LNCaP clone FGC (cell line): ENCODE results near the gene ME1.
A peak's percentile ranks its signal among the peaks of the same experiment; 100 is the strongest.

Experiments used
- DNase-seq: peaks from one replicate; pipeline ENCODE4 v3.0.0-alpha.2; 2011; ENCODE audit warnings: low read depth
- H3K4me3 ChIP-seq: 2 replicates; pipeline ENCODE4 v1.5.1; 2011; ENCODE audit warnings: mild to moderate bottlenecking, low read depth, low read length, control low read depth
- TF ChIP-seq, protein P1 (sequence below): IDR thresholded peaks from 2 replicates; pipeline ENCODE4 v1.5.1; 2012; ENCODE audit warnings: mild to moderate bottlenecking; ENCODE audit not compliant: control insufficient read depth, insufficient read depth; ENCODE audit errors: extremely low read depth

Gene ME1

DNA sequence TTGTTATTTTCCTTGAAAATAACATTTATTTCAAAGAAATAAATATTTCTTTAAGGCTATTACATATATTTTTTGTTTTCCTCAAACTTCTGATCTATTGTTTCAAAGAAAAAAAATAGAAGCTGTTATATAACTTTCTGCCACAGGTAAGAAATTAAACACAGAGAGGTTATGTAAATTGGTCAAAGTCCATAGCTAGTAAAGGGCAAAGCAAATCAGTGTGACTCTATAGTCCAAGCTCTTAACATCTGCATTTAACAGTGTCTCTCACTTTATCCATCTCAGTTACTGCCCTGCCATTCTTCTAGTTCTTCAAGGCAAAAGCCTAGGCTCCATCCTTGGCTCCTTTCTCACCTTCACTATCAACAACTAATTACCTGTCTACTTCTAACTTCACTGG, 180.6 kb downstream of the ME1 start:
- TF ChIP-seq, protein P1, sequence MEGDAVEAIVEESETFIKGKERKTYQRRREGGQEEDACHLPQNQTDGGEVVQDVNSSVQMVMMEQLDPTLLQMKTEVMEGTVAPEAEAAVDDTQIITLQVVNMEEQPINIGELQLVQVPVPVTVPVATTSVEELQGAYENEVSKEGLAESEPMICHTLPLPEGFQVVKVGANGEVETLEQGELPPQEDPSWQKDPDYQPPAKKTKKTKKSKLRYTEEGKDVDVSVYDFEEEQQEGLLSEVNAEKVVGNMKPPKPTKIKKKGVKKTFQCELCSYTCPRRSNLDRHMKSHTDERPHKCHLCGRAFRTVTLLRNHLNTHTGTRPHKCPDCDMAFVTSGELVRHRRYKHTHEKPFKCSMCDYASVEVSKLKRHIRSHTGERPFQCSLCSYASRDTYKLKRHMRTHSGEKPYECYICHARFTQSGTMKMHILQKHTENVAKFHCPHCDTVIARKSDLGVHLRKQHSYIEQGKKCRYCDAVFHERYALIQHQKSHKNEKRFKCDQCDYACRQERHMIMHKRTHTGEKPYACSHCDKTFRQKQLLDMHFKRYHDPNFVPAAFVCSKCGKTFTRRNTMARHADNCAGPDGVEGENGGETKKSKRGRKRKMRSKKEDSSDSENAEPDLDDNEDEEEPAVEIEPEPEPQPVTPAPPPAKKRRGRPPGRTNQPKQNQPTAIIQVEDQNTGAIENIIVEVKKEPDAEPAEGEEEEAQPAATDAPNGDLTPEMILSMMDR: no peak
- no peak overlapping the region for H3K4me3 ChIP-seq
- DNase-seq: no peak

GRCh38 chr6:83247471-83247870, 183.4 kb downstream of the ME1 start:
- no peak overlapping the region for H3K4me3 ChIP-seq
- no peak for DNase-seq
- TF ChIP-seq, protein P1: no peak

DNA sequence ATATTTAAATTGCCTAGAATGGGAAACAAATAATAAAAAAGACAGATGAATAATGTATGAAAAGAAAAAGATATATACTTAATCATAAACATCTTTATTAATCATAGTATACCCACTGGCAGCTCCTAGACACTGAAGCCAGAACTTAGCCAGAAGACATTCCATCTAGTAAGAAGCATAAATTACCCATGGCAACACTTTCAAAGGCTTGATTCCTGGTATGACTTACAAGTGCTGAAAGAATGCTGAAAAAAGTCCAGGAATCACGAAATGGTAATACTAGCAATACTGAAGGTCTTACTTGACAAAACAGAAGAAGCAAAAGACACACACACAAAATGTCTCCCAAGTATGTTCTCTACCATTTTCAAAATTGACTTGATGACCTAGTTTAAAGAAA, 199.7 kb downstream of the ME1 start:
- TF ChIP-seq, protein P1: no peak
- H3K4me3 ChIP-seq: no peak overlapping the region
- no peak for DNase-seq

- TF ChIP-seq, protein P1: no peak
- H3K4me3 ChIP-seq: no peak overlapping the region
- no peak for DNase-seq
Observed at GRCh38 chr6:83226517-83226916, 204.3 kb downstream of the ME1 start.

- DNase-seq: no peak
- no peak overlapping the region for H3K4me3 ChIP-seq
- TF ChIP-seq, protein P1: peak; percentile 28; the same call in 1 of the 2 replicates
Observed at GRCh38 chr6:83221889-83222479, 208.9 kb downstream of the ME1 start.

GRCh38 chr6:83221276-83221675, 209.6 kb downstream of the ME1 start:
- no peak for DNase-seq
- no peak overlapping the region for H3K4me3 ChIP-seq
- TF ChIP-seq, protein P1: no peak

DNA sequence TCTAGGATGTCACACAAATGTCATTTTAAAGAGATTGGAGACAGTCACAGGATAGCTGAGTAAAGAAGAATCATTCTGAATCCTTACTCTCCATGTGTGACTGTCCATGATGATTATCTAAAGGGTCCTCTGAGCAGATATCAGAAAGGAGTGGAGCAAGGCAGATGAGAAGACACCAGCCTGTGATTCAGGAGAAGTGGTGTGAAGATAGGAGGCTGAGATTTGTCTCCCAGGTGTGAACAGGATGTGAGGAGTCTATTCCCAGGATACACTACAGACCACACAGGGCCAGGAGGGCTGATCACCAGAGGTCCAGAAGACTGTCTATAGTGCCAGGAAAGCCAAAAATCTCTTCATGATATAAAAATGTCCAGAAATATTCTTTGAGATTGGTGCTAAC, 210.7 kb downstream of the ME1 start:
- no peak for DNase-seq
- TF ChIP-seq, protein P1: no peak
- no peak overlapping the region for H3K4me3 ChIP-seq
